Muscle of back (tissue), 11 donors: ENCODE measurements around the gene AJUBA. TPM values are rescaled to one million over a fixed set of nuclear protein-coding genes. Genes with fewer than 3 reads are reported as not detected.
"Not testable (repeated sequence)": the region's sequence is repeated elsewhere in the genome, so short reads cannot be mapped to it uniquely, and the experiment has no call there.

Experiments used
- DNase-seq, 3 donors: peaks; one replicate each; pipeline versions ENCODE4 v3.0.0 to v3.0.0-alpha.2; 2013
- polyA plus RNA-seq, 10 donors: library from polyadenylated mRNA; unstranded; fragments of 120-200 nt; gene quantifications; one replicate each; pipeline ENCODE4 v1.2.1, GENCODE V29; 2013; ENCODE audit not compliant: insufficient read length in 10 of 10

The AJUBA gene
- polyA plus RNA-seq, 10 donors = 27.1 to 54.6 (median 41.4) TPM

- DNase-seq = peak in 1 of 3 donors; percentile 73
Observed at GRCh38 chr14:22981876-22982476, 375 bp downstream of the AJUBA start.

- DNase-seq = peak in 1 of 3 donors; percentile 63
Observed at GRCh38 chr14:22981090-22981875, 1.1 kb downstream of the AJUBA start.

- DNase-seq = peak in 1 of 3 donors; percentile 62
Observed at GRCh38 chr14:22980672-22981089, 1.7 kb downstream of the AJUBA start.

GRCh38 chr14:22979748-22980392, 2.5 kb downstream of the AJUBA start:
- DNase-seq = peak in 1 of 3 donors; percentile 24

GRCh38 chr14:22978981-22979671, 3.2 kb downstream of the AJUBA start:
- DNase-seq = peak in 2 of 3 donors; percentile 51 to 59

GRCh38 chr14:22978487-22978837, 3.9 kb downstream of the AJUBA start:
- DNase-seq = no peak

- DNase-seq = peak; percentile 80 to 89 (median 82)
Observed at GRCh38 chr14:22977684-22978486, 4.5 kb downstream of the AJUBA start.

GRCh38 chr14:22977434-22977683, 5.0 kb downstream of the AJUBA start:
- no peak for DNase-seq

GRCh38 chr14:22976620-22977433, 5.5 kb downstream of the AJUBA start:
- peak in 2 of 3 donors; percentile 40 to 64 for DNase-seq

- no peak for DNase-seq
Observed at GRCh38 chr14:22974530-22975313, 7.6 kb downstream of the AJUBA start.

- peak in 2 of 3 donors; percentile 57 to 81 for DNase-seq
Observed at GRCh38 chr14:22973217-22974032, 8.9 kb downstream of the AJUBA start.

GRCh38 chr14:22972313-22972930, 9.9 kb downstream of the AJUBA start:
- no peak for DNase-seq

- no peak for DNase-seq
Observed at GRCh38 chr14:22971152-22971551, 11.2 kb downstream of the AJUBA start.

GRCh38 chr14:22966783-22967269, 15.5 kb downstream of the AJUBA start:
- DNase-seq = no peak

GRCh38 chr14:22965916-22966782, 16.2 kb downstream of the AJUBA start:
- not testable (repeated sequence) for DNase-seq

GRCh38 chr14:22962061-22962676, 20.2 kb downstream of the AJUBA start:
- no peak for DNase-seq
